ENCODE measurements around the gene LEFTY2. TPM values are rescaled to one million over a fixed set of nuclear protein-coding genes. Genes with fewer than 3 reads are reported as not detected.
"Not testable (repeated sequence)": the region's sequence is repeated elsewhere in the genome, so short reads cannot be mapped to it uniquely, and the experiment has no call there.

The LEFTY2 gene
- total RNA-seq, 1 experiment from 2014 or later: not detected

DNA sequence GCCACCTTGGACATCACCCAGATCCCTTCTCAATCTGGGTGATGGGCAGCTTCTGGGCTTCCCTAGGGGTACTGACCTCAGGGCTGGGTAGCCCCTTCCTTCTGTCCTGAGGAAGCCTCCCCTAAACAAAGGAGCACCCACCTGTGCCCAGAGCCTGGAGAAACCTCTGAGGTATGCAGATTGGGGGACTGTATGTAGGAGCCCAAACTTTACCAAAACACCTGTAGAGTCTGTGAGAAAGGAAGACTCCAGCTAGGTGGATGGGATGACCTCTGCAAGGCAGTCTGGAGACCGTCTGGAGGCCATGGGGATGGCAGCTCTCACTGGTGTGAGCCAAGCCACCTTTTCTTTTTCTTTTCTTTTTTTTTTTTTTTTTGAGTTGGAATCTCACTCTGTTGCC, 13.7 kb upstream of the LEFTY2 start:
- DNase-seq (ENCODE audit: low spot score): no peak

DNA sequence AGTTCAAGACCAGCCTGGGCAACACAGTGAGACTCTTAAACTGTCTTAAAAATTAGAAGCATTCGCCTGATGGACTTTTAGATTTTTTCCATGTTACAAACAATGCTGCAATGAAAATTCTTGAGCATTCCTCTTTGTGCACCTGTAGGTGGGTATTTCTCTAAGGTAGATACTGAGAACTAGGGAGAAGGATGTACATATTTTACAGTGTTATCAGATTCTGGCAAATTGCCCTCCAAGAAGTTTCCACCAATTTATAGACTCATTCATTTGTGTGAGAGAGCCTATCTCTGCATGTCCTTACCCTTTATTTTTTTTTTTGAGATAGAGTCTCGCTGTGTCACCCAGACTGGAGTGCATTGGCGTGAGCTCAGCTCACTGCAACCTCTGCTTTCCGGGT, 12.3 kb upstream of the LEFTY2 start:
- no peak for DNase-seq (ENCODE audit: low spot score)

DNA sequence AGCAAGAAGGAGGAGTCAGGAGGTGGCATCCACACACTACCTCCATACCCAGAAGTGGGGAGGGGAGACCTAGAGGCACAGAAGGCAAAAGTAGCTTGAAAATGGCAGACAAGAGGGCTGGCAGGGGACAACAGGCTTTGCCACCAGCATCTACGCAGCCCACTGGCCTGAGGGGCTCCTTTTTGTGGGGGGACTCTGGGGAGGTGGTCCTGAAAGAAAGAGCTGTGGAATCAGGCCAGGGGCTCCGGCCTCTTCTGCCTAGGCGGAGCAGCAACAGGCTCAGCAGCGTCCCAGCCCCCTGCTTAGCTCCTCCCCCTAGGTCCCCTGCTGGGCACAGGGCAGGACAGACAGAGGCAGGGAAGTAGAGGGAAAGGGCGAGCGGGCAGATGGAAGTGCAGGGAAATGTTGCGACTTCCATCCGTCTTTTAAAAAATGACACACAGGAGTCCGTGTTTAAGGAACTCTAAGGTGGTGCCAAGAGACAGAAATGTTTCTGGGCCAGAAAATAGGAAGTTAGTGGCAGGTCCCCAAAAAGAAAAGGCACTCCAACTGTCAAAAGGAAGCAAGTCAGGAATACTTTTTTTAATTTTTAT, 10.0 kb upstream of the LEFTY2 start:
- no peak for DNase-seq (ENCODE audit: low spot score)

DNA sequence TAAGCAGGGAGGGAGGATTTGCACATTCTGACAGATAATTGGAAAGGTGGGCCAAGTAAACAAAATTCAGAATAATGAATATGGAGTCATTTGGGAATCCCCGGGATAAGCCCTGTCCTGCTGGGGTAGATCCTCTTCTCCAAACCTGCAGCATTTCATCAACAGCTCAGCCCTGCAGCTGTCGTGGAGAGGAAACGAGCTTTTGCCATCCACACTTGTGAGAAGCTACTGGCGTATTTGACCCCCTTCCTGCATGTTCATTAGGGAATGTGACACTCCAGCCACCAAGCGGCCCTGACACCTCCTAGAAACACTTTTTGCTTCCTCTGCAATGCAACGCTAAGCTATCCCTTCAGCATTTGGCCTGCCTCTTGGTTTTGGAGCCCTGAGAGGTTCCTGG, 8.0 kb upstream of the LEFTY2 start:
- DNase-seq (ENCODE audit: low spot score): no peak

DNA sequence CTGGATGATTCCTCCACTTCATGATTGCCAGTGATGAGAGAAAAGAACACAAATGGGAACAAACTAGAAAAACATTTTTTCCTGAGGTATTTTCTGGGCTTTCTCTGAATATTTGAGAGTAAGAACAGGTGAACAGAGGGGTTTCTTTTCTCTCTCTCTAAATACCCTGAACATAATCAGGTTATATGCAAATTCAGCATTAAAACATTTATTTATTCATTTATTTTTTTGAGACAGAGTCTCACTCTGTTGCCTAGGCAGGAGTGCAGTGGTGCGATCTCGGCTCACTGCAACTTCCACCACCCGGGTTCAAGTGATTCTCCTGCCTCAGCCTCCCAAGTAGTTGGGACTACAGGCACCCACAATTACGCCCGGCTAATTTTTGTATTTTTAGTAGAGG, 5.8 kb upstream of the LEFTY2 start:
- no peak for DNase-seq (ENCODE audit: low spot score)

DNA sequence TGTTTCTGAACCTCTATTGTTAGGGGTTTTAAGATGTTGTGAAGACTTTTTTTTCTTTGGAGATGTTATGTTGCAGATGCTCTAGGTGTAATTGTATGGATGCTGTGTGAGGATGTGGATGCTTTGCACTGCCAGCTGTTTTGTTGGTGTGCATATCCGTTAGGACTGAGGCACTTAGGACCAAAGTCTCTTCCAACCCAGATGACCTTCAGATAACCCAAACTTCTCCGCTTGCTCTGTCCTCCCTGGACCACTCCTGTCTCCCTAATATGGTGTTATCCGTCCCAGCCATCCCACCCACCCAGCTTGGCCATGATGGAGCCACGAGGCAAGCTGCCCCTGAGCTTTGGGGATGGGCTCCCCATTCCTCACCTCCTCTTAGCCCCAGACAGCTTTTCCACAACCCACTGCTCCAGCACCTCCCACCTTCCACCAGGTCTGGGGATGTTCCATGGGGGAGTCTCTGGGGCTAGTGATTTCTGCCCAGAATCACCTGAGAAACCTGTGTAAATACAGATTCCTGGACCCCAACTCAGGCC, 5.1 kb upstream of the LEFTY2 start:
- no peak for DNase-seq (ENCODE audit: low spot score)

DNA sequence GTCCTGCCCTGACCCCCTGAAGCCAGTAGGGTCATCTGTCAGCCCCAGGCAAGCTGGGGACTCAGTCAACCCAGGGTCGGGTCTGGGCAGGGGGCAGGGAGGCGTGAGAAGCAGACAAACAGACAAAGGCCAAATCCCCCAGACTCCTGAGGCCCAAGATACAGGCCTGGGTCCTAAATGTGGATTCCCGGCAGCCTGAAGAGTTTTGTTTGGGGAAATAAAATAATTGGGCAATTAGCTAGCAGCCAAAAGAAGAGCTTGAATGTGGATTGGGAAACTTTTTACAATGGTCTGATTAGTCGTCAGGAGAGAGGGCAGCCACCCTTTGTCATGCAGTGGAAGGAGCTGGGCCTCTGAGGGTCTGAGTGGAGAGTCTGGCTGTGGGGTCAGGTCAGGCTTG, 4.5 kb upstream of the LEFTY2 start:
- no peak for DNase-seq (ENCODE audit: low spot score)

DNA sequence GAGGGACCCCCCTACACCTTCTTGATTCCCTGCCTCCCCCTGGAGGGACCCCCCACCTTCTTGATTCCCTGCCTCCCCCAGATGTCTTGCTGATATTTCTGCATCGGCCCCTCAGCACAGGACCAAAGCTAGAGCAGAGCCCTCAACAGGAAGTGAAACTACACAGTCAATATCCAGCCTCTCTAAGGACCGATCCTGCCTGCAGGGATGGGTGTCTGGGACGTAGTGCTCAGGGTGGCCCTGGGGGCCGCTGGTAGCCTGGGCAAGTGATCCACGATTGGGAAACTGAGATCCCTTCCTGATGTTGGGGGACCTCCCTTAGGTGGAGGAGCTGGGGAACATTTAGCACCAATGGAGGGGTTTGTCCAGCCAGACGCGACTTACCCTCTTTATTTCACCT, 3.9 kb upstream of the LEFTY2 start:
- DNase-seq (ENCODE audit: low spot score): no peak

DNA sequence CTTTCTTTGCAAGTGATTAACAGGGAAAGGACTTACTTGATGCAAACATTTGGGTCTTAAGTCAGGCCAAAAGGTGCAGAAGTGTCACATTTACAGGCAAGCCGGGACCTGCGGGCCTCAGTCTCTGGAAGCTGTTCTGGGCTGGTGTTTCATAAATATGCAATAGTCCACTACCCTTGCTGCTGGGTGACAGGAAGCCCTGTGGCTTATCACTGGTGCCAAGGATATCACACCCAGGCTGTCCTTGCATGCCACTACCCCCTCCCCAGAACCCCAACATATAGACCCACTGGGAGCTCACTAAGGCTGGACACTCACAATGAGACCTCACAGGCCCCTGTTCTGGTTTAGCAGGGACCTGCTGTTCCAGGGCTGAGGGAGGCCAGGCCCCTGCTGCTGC, 3.4 kb upstream of the LEFTY2 start:
- no peak for DNase-seq (ENCODE audit: low spot score)

DNA sequence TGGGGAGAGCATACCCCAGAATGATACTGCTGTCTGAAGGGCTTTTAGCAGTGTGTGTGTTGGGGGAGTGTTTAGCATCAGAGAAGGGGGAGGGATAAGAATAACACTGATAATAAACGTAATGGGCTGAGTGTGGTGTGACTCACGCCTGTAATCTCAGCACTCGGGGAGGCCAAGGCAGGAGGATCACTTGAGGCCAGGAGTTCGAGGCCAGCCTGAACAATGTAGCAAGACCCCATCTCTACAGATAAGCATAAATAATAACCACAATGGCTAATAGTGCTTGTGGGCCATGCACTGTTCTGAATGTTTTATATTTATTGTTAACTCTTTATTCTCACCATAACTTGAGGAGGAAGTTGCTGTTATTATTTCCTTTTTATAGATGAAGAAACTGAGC, 2.6 kb upstream of the LEFTY2 start:
- DNase-seq (ENCODE audit: low spot score): no peak

DNA sequence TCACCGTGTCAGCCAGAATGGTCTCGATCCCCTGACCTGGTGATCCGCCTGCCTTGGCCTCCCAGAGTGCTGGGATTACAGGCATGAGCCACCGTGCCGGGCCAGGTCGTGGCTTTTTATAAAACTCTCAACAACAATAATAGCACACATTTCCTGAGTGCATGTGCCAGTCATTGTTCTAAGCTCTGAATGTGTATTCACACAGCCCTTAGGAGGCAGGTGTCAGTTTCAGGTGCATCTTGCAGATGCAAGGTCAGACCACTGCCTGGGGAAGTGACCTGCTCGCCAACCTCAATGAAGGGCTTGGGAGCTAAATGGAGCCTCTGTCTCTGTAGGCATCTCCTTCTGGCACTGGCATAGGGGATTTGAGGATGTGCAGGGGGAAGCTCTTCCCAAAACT, 1.6 kb upstream of the LEFTY2 start:
- DNase-seq (ENCODE audit: low spot score): no peak

DNA sequence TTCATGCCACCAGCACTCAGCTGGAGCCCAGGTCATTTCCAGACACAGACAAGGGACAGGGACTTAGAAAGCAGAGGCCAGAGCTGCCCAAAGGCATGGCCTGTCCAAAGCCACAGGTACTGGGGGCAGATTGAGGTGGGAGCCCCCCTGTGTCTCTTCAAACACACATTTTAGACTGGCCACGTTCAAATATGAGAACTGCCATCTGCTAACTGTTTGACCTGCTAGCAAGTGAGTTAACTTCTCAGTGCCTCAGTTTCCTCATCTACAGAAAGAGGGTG, 862 bp upstream of the LEFTY2 start:
- no peak for DNase-seq (ENCODE audit: low spot score)

DNA sequence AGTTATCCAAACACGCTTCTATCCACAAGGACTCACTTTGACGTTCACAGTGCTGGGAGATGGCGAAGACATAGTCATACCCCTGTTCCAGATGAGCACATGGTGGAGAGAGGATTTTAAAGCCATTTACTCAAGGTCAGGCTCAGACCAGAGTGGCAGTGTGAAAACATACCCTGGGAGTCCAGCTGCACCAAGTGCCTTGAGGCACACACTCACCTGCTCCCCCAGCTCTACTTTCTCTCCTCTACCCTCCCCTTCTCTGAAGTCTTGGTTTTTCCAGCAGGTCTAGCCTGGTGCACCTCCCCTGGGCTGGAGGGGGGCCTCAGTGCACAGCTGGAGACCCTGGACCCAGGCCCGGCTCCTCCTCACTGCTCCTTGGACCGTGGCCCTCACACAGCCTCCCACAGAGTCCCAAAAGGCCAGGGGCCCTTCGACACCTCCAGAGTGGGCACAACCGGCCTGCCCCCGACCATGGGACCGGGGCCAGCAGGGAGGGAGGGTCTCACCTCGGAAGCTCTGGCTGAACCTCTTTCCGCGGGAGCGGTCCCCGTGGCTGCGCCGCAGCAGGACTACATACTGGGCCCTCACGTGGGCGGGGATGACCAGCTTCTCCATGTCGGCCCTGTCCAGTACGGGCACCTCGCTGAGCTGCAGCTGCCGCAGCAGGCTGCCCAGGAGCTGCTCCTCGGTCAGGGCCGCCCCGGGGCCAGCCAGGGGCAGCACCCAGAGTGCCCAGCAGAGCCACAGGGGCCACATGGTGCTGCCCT, 452 bp downstream of the LEFTY2 start:
- no peak for DNase-seq (ENCODE audit: low spot score)

DNA sequence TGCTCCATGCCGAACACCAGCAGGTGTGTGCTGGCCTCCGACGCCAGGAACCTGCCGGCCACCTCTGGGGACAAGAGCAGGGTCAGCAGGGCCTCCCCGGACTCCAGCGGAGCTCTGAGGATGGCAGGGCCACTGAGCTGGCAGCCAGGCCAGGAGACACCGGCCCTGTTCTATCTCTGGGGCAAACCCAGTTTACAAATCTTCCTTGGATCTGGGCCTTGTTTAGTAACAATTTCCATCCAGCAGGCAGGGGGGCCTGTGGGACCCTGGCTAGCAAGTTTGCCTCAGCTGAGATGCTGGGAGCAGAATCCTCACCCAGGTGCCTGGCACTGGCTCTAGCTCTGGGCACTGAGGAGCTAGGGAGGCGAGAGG, 1.1 kb downstream of the LEFTY2 start:
- DNase-seq (ENCODE audit: low spot score): not testable (repeated sequence)

DNA sequence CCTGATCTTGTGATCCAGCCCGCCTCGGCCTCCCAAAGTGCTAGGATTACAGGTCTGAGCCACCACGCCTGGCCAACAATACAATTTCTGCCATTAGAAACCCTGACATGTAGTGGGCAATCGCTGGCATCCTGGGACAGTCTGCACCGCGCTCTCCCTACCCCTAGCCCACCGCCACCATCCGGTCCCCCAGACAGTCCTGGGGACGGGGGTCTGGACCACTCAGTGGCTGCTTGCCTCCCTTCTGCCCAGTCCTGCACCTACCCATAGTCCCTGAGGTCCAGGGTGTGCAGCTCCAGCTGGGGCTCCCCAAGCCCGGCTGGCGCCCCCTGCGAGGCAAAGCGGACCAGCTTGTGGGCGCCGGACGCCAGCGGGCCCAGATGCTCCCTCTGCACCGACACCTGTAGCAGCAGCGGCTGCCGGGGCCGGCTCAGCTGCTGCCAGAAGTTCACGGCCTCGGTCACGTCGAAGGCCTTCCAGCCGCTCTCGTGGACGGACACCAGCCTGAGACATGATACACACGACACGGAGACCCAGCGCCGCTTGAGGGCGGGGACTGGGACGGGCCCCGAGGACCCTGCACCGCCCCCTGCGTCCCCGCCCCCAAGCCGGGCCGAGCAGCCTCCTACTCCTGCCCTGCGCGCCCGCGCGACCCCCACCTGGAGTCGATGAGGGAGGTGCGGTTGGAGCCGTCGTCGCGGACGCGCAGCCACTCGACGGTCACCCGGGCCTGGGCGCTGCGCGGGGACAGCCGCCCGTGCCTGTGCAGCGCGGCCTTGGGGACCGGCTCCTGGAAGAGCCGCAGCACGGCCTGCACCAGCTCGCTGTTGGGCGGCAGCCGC, 1.7 kb downstream of the LEFTY2 start:
- DNase-seq (ENCODE audit: low spot score): not testable (repeated sequence)

DNA sequence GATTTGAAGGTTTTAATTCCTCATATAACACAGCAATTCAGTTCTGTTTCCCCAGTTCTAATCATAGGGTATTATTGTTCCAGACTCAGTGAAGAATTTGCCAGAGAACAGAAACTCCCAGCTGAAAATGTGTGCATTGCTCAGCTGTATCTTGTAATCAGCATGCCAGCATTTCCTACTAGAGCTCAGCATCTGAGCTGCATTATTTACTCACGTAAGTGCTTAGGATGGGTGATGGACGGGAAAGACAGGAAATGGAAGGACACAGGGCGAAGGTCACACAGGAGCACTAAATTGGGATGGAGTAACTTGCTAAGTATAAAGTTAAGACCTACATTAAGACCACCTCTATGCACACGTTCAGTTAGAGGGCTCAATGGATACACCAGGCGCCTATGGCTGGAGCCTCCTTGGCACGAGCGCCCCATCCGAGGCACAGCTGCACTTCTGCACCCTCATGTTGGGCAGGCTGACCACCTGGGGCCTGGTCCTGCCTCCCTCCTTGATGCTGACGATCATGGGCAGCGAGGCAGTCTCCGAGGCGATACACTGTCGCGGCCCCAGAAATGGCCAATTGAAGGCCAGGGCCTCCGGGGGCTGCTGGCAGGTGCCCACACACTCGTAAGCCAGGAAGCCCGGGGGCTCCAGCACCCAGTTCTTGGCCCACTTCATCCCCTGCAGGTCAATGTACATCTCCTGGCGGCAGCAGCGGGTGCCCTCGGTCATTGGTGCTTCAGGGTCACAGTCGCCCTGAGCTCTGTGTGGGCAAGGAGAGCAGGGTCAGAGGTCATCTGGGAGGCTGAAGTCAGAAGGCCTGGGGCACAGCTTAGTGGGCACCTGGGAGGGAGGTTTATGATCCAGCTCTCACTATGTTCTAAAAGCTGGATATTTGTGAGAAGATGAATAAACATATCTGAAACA, 3.7 kb downstream of the LEFTY2 start:
- DNase-seq (ENCODE audit: low spot score): no peak

DNA sequence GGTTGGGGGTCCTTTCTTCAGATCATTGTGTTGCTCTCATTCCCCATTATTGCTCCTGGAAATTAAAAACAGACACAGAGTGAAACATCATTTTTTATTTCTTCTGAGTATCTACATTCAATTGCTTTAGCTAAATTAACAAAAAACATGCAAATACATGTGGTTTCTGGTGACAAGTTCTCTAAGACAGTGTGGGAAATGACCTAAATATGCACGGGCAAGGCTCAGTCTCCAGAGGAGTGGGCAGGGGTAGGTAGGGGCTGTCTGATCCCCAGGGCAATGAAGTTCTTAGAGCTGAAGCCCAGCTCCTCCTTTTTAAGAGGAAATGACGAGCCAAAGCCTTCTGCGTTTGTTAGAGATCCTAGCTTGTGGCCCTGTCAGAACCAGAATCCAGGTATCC, 4.5 kb downstream of the LEFTY2 start:
- no peak for DNase-seq (ENCODE audit: low spot score)

DNA sequence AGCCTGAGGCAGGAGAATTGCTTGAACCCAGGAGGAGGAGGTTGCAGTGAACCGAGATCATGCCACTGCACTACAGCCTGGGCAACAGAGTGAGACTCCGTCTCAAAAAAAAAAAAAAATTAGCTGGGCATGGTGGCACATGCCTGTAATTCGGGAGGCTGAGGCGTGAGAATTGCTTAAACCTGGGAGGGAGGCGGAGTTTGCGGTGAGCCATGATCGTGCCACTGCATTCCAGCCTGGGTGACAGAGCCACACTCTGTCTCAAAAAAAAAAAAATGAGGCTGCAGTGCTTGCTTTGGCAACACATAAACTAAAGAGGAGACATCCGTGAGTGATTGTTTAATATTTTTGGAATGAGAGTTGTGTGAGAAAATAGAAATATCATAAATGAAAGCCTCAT, 4.9 kb downstream of the LEFTY2 start:
- not testable (repeated sequence) for DNase-seq (ENCODE audit: low spot score)

DNA sequence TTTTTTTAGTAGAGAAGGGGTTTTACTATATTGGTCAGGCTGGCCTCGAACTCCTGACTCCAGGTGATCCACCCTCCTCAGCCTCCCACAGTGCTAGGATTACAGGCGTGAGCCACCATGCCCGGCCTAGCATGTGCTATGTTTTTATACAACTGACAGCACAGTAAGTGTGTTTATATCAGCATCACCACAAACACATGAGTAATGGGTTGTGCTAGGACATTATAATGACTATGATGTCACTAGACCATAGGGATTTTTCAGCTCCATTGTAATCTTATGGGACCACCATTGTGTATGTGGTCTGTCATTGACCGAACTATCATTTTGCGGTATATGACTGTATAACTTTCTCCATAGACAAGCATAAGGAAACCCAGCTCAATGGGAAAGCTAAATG, 6.3 kb downstream of the LEFTY2 start:
- DNase-seq (ENCODE audit: low spot score): no peak

DNA sequence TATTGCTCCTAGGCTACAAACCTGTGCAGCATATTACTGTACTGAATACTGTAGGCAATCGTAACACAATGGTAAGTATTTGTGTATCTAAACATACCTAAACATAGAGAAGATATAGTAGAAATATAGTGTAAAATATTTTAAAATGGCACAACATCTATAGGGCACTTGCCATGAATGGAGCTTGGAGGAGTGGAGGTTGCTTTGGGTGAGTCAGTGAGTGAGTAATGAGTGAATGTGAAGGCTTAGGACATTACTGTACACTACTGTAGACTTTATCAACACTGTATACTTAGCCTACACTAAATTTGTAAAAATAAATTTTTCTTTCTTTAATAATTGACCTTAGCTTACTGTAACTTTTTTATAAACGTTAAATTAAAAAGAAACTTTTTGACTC, 7.9 kb downstream of the LEFTY2 start:
- peak; percentile 57 for DNase-seq (ENCODE audit: low spot score)

DNA sequence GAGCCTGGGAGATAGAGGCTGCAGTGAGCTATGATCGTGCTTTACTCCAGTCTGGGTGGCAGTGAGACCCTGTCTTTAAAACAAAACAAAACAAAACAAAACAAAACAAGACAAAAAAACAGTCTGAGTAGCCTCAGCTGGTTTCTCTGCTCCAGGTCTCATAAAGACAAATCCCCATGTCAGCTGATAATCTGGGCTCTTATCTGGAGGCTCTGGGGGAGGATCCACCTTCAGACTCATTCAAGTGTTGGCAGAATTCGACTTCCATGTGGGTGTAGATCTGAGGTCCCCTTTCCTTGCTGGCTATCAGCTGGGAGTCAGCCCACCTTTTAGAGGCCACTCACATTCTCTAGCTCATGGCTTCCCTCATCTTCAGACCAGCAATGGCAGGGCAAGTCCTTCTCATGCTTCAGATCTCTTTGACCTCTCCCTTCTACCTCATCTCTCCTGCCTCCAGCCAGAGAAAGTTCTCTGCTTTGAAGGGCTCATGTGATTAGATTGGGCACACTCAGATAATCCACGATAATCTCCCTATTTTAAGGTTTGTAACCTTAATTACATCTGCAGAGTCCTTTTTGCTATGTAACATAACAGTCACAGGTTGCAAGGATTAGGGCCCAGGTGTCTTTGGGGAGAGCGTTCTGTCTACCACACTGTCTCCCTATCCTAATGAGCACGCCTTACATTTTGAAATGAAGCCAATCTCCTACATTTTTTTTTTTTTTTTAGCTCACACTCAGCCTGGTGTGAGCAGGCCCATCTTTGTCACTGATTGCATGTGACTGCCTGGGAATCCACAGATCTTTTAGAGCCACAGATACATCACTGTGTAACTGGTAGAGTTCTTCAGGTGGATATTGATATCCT, 9.5 kb downstream of the LEFTY2 start:
- DNase-seq (ENCODE audit: low spot score): no peak

Measured in A172 (cell line).